Fibroblast of lung (primary cell): ENCODE results near the gene AKR1C2. TPM values are rescaled to one million over a fixed set of nuclear protein-coding genes. Genes with fewer than 3 reads are reported as not detected.
"Not testable (repeated sequence)": the region's sequence is repeated elsewhere in the genome, so short reads cannot be mapped to it uniquely, and the experiment has no call there.

Experiments used
- DNase-seq, 2 donors: peaks; one replicate each; pipeline versions ENCODE4 v3.0.0 to v3.0.0-alpha.2; 2010; ENCODE audit warnings: low read depth in 2 of 2
- H2AFZ ChIP-seq: 2 replicates; pipeline ENCODE4 v1.5.1; 2012; ENCODE audit warnings: low read length, control low read depth, inconsistent platforms
- H3K27ac ChIP-seq: 2 replicates; pipeline ENCODE4 v1.5.1; 2011; ENCODE audit warnings: low read length, control low read depth; ENCODE audit not compliant: insufficient read depth
- H3K27me3 ChIP-seq: 2 replicates; pipeline ENCODE4 v1.5.1; 2011; ENCODE audit warnings: mild to moderate bottlenecking, low read length; ENCODE audit not compliant: control insufficient read depth, insufficient read depth
- H3K36me3 ChIP-seq: 2 replicates; pipeline ENCODE4 v1.5.1; 2011; ENCODE audit warnings: low read length; ENCODE audit not compliant: control insufficient read depth, insufficient read depth
- H3K4me1 ChIP-seq: 2 replicates; pipeline ENCODE4 v1.5.1; 2011; ENCODE audit warnings: low read length; ENCODE audit not compliant: control insufficient read depth, insufficient read depth; ENCODE audit errors: extremely low read depth
- H3K4me2 ChIP-seq: 2 replicates; pipeline ENCODE4 v1.5.1; 2011; ENCODE audit warnings: low read length, control low read depth; ENCODE audit not compliant: insufficient read depth; ENCODE audit errors: extremely low read depth
- H3K4me3 ChIP-seq, 4 experiments: fragments of 200-600 bp in 1 of 4; sonication (generic) in 1 of 4; replicated peaks in 1 of 4; 2 replicates each; pipeline ENCODE4 v1.5.1; 2011 to 2016; ENCODE audit warnings: low read length in 4 of 4, low read depth in 3 of 4, mild to moderate bottlenecking in 3 of 4, control low read depth in 2 of 4, inconsistent platforms in 1 of 4, mixed read lengths in 1 of 4; ENCODE audit not compliant: insufficient read depth in 1 of 4; ENCODE audit errors: control extremely low read depth in 1 of 4
- H3K79me2 ChIP-seq: 2 replicates; pipeline ENCODE4 v1.5.1; 2012; ENCODE audit warnings: mild to moderate bottlenecking, low read length, inconsistent platforms; ENCODE audit not compliant: control insufficient read depth, insufficient read depth
- H3K9ac ChIP-seq: 2 replicates; pipeline ENCODE4 v1.5.1; 2011; ENCODE audit warnings: mild to moderate bottlenecking, low read length, control low read depth; ENCODE audit not compliant: insufficient read depth
- H3K9me3 ChIP-seq: 2 replicates; pipeline ENCODE4 v1.5.1; 2012; ENCODE audit warnings: low read depth, low read length; ENCODE audit not compliant: control insufficient read depth, insufficient read depth
- H4K20me1 ChIP-seq: 2 replicates; pipeline ENCODE4 v1.5.1; 2011; ENCODE audit warnings: low read length; ENCODE audit not compliant: control insufficient read depth, insufficient read depth; ENCODE audit errors: extremely low read depth
- CTCF ChIP-seq, 2 donors: IDR thresholded peaks in 1 of 2; conservative IDR thresholded peaks in 1 of 2; 1 replicate in 1 of 2; 2 replicates in 1 of 2; pipeline ENCODE4 v1.5.1; 2011 to 2012; ENCODE audit warnings: low read length in 2 of 2, control low read depth in 1 of 2, inconsistent platforms in 1 of 2, low read depth in 1 of 2, mild to moderate bottlenecking in 1 of 2
- EZH2 ChIP-seq: IDR thresholded peaks from 2 replicates; pipeline ENCODE4 v1.5.1; 2012; ENCODE audit warnings: low read length, control low read depth, mild to moderate bottlenecking; ENCODE audit errors: missing control alignments
- polyA plus RNA-seq, 2 donors: library from polyadenylated mRNA; depleted of rRNA in 1 of 2; stranded (reverse) in 1 of 2; unstranded in 1 of 2; fragments of >200 nt; gene quantifications; 2 replicates each; pipeline ENCODE4 v1.2.1, GENCODE V29; 2011 to 2012; ENCODE audit warnings: missing spikeins in 1 of 2
- total RNA-seq: library from RNA; depleted of rRNA; stranded (reverse); fragments of >200 nt; gene quantifications from 2 replicates; pipeline ENCODE4 v1.2.1, GENCODE V29; 2014

The AKR1C2 gene
- total and polyA plus RNA-seq, 2 donors (not counting 1 experiment from before 2014, with no cell fraction given) = 10.6 to 14.6 TPM

- not testable (repeated sequence) for H3K4me1 ChIP-seq, H3K27ac ChIP-seq, H4K20me1 ChIP-seq, H3K9me3 ChIP-seq, H2AFZ ChIP-seq, H3K27me3 ChIP-seq, H3K36me3 ChIP-seq, H3K79me2 ChIP-seq, H3K9ac ChIP-seq, H3K4me2 ChIP-seq, DNase-seq, H3K4me3 ChIP-seq
These were observed 42.1 kb downstream of the AKR1C2 start for GRCh38 chr10:4961558-4961957.

- H3K79me2 ChIP-seq, H4K20me1 ChIP-seq, DNase-seq, H2AFZ ChIP-seq, H3K4me1 ChIP-seq, H3K27me3 ChIP-seq, H3K27ac ChIP-seq, H3K9me3 ChIP-seq, H3K4me2 ChIP-seq, H3K9ac ChIP-seq, H3K4me3 ChIP-seq, H3K36me3 ChIP-seq: not testable (repeated sequence)
These were observed 46.6 kb downstream of the AKR1C2 start for GRCh38 chr10:4956955-4957645.

- not testable (repeated sequence) for H3K4me1 ChIP-seq, H2AFZ ChIP-seq, H4K20me1 ChIP-seq, H3K36me3 ChIP-seq, H3K4me2 ChIP-seq, H3K9ac ChIP-seq, H3K27me3 ChIP-seq, H3K4me3 ChIP-seq, H3K79me2 ChIP-seq, H3K27ac ChIP-seq, DNase-seq, H3K9me3 ChIP-seq
These were observed 47.6 kb downstream of the AKR1C2 start for GRCh38 chr10:4956088-4956487.

GRCh38 chr10:4953405-4953804 lies 50.3 kb downstream of the AKR1C2 start:
- DNase-seq = no peak
- H3K79me2 ChIP-seq = no peaks in the 10 kb centered on the region
- no peak overlapping the region for H2AFZ ChIP-seq
- no peaks in the 10 kb centered on the region for H3K36me3 ChIP-seq
- peaks cover 4% of the 10 kb centered on the region for H3K4me1 ChIP-seq
- no peak overlapping the region for H3K27ac ChIP-seq
- no peak overlapping the region for H3K9ac ChIP-seq
- TF ChIP-seq EZH2 (no peak), CTCF (conservative IDR thresholded peaks at IDR 0.05 in 1 of 2, IDR thresholded peaks at IDR 0.05 in 1 of 2; ENCODE audit: low read depth in 1 of 2, low read length in 2 of 2) (no peak)
- no peak overlapping the region for H3K4me2 ChIP-seq
- H3K4me3 ChIP-seq = no peak overlapping the region
- H4K20me1 ChIP-seq = no peaks in the 10 kb centered on the region
- H3K27me3 ChIP-seq = no peaks in the 10 kb centered on the region
- H3K9me3 ChIP-seq = no peaks in the 10 kb centered on the region

GRCh38 chr10:4951512-4952162 lies 52.0 kb downstream of the AKR1C2 start:
- H3K27me3 ChIP-seq, H4K20me1 ChIP-seq, H2AFZ ChIP-seq, H3K36me3 ChIP-seq, H3K79me2 ChIP-seq, H3K4me2 ChIP-seq, H3K9ac ChIP-seq, H3K4me3 ChIP-seq, H3K27ac ChIP-seq, H3K9me3 ChIP-seq: not testable (repeated sequence)
- DNase-seq = peak in 1 of 2 donors; percentile 3
- H3K4me1 ChIP-seq = peaks cover 15% of the 10 kb centered on the region
